Colonic mucosa (tissue), 4 donors: Measurements from ENCODE around the gene POU2F1. TPM values are rescaled to one million over a fixed set of nuclear protein-coding genes. Genes with fewer than 3 reads are reported as not detected.

ENCODE experiments used
- DNase-seq: peaks from one replicate; pipeline ENCODE4 v3.0.0-alpha.2; 2020
- H3K27ac ChIP-seq: fragments of 200-600 bp; one replicate; pipeline ENCODE4 v1.8.0; 2021
- H3K27me3 ChIP-seq: fragments of 200-600 bp; one replicate; pipeline ENCODE4 v1.8.0; 2021
- H3K36me3 ChIP-seq: fragments of 200-600 bp; one replicate; pipeline ENCODE4 v1.8.0; 2021
- H3K4me1 ChIP-seq: fragments of 200-600 bp; one replicate; pipeline ENCODE4 v1.8.0; 2021; ENCODE audit warnings: mild to moderate bottlenecking
- H3K4me3 ChIP-seq: fragments of 200-600 bp; one replicate; pipeline ENCODE4 v1.8.0; 2021
- H3K9ac ChIP-seq, 2 donors: one replicate each; pipeline ENCODE4 v1.7.0; 2013; ENCODE audit warnings: control low read depth in 2 of 2, low read depth in 2 of 2, low read length in 2 of 2
- H3K9me3 ChIP-seq: fragments of 200-600 bp; one replicate; pipeline ENCODE4 v1.8.0; 2021
- intact Hi-C: fragments of 100-400 bp; cut with DNase I; formaldehyde crosslinking; loops from one replicate; pipeline ENCODE4 v1.14.1; 2022
- total RNA-seq, 2 donors: library from RNA; stranded (reverse); fragmentation: NEBNext Ultra II Directional in 1 of 2; extraction: Animal tissue kit (Norgen Biotek cat#: 25700) in 1 of 2; gene quantifications; one replicate each; pipeline ENCODE4 v1.2.1, GENCODE V29; 2021
- TF ChIP-seq, protein P1 (sequence below): fragments of 200-600 bp; IDR thresholded peaks from one replicate; pipeline ENCODE4 v1.8.0; 2022; ENCODE audit warnings: antibody characterized with exemption, mild to moderate bottlenecking
- donor health status: healthy.
- donor health status: DM: no; HTN: no; CAD: no.
- donor health status: DM: no; HTN: no; CAD: no.

Gene POU2F1
- total RNA-seq, 2 donors from 2014 or later, result 16.4 to 24.4 TPM

- Histone ChIP-seq H3K4me1 (no peaks in the 10 kb centered on the region), H3K27me3 (no peaks in the 10 kb centered on the region), H3K27ac (peak overlapping the region; percentile 78), H3K9ac (peak overlapping the region in 1 of 2 donors; percentile 35), H3K9me3 (no peaks in the 10 kb centered on the region), H3K4me3 (no peak overlapping the region), H3K36me3 (no peaks in the 10 kb centered on the region)
- intact Hi-C loops, result loop anchor here (10.0 kb wide), 1 partner anchor 86 kb away; no protein-coding TSS in a partner anchor
- DNase-seq, result peak; percentile 47
- TF ChIP-seq, protein P1, sequence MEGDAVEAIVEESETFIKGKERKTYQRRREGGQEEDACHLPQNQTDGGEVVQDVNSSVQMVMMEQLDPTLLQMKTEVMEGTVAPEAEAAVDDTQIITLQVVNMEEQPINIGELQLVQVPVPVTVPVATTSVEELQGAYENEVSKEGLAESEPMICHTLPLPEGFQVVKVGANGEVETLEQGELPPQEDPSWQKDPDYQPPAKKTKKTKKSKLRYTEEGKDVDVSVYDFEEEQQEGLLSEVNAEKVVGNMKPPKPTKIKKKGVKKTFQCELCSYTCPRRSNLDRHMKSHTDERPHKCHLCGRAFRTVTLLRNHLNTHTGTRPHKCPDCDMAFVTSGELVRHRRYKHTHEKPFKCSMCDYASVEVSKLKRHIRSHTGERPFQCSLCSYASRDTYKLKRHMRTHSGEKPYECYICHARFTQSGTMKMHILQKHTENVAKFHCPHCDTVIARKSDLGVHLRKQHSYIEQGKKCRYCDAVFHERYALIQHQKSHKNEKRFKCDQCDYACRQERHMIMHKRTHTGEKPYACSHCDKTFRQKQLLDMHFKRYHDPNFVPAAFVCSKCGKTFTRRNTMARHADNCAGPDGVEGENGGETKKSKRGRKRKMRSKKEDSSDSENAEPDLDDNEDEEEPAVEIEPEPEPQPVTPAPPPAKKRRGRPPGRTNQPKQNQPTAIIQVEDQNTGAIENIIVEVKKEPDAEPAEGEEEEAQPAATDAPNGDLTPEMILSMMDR, result no peak
Measured at GRCh38 chr1:167210966-167211674, 9.6 kb upstream of the POU2F1 start.

- TF ChIP-seq, protein P1, result no peak
- Histone ChIP-seq H3K36me3 (no peaks in the 10 kb centered on the region), H3K27ac (peak overlapping the region; percentile 78), H3K27me3 (no peaks in the 10 kb centered on the region), H3K9ac (no peak overlapping the region), H3K4me1 (no peaks in the 10 kb centered on the region), H3K9me3 (no peaks in the 10 kb centered on the region), H3K4me3 (no peak overlapping the region)
- no peak for DNase-seq
- intact Hi-C loops, result loop anchor here (10.0 kb wide), 1 partner anchor 87 kb away; no protein-coding TSS in a partner anchor
Measured at GRCh38 chr1:167212025-167212424, 8.7 kb upstream of the POU2F1 start.

- H3K27me3 ChIP-seq, result no peaks in the 10 kb centered on the region
- H3K9ac ChIP-seq, result no peak overlapping the region
- TF ChIP-seq, protein P1, result no peak
- DNase-seq, result no peak
- intact Hi-C loops, result loop anchor here (5.0 to 10.0 kb wide), 2 partner anchors 92 to 150 kb away; no protein-coding TSS in a partner anchor
- no peak overlapping the region for H3K27ac ChIP-seq
- H3K9me3 ChIP-seq, result no peaks in the 10 kb centered on the region
- no peak overlapping the region for H3K4me3 ChIP-seq
- H3K36me3 ChIP-seq, result no peaks in the 10 kb centered on the region
- no peaks in the 10 kb centered on the region for H3K4me1 ChIP-seq
Measured at GRCh38 chr1:167216809-167217208, 3.9 kb upstream of the POU2F1 start.

DNA sequence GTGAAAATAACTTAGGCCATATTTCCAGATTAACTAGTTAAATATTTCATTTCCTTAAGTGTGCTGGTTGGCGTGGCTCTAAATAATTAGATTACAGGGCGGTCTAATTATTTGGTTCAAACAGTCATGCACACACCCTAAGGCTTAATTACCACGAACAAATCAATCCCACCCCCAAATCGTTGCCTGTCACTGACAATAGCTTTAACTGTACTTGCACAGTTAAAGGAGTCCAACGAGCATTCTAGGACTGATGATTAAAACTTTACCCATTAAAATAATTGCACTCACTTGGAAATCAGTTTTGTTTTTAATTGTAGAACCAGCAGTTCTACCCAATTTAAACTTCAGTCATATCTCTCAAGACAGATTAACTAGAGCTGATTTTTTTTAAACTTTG is 1.5 kb upstream of the POU2F1 start:
- Histone ChIP-seq H3K9me3 (no peaks in the 10 kb centered on the region), H3K9ac (peak overlapping the region in 1 of 2 donors; percentile 90)

DNA sequence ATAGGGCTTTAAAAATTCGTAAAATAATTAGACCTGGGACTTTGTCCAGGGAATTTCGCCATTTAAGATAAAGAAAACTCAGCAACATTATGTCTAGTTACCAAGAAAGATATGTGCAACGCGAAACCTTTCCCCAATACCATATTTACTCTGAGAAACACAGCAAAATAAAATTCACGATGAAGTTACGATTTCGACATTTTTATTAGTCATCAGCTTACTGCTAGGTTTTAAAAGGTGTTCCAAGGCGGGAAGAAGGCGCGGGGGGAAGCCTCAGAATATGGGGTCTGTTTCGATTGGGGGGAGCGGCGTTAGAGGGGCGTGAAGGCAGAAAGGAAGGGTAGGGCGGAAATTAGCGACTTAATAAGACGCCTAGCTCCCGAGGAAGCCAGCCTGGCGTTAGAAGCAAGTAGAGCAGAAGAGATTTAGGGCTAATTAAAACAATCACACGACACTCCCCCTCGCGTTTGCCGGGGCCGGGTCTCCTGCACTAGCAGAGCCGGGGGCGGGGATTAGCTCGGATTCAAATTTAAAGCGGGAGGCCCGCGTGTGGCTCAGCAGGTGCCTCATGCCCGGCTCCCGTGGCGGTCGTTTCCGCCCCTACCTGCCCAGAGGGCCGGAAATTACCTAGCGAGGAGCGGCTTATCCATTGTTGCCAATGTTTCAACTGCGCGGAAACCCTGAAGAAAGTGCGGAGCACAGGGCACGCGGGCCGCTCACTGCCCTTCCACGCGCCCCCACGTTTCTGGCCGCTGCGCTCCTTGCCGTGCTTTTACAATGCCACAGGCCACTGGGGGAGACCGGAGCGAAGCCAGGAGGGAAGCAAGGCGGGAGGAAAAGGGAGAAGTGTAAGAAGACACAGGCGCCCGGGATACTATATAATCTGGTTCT is 795 bp upstream of the POU2F1 start:
- peak; percentile 95 for DNase-seq
- H3K36me3 ChIP-seq, result no peaks in the 10 kb centered on the region
- H3K9ac ChIP-seq, result peak overlapping the region; percentile 80 to 90
- intact Hi-C loops, result loop anchor here (5.0 to 10.0 kb wide), 2 partner anchors 95 to 153 kb away; no protein-coding TSS in a partner anchor
- H3K9me3 ChIP-seq, result no peaks in the 10 kb centered on the region
- TF ChIP-seq, protein P1, result no peak
- H3K4me3 ChIP-seq, result peak overlapping the region; percentile 79
- H3K27ac ChIP-seq, result peak overlapping the region; percentile 92
- H3K27me3 ChIP-seq, result no peaks in the 10 kb centered on the region
- H3K4me1 ChIP-seq, result no peaks in the 10 kb centered on the region

More for the DNA sequence above, 1.5 kb upstream of the POU2F1 start:
- DNase-seq, result no peak
- Histone ChIP-seq H3K36me3 (no peaks in the 10 kb centered on the region), H3K27ac (no peak overlapping the region), H3K4me3 (peak overlapping the region; percentile 79), H3K4me1 (no peaks in the 10 kb centered on the region), H3K27me3 (no peaks in the 10 kb centered on the region)
- intact Hi-C loops, result loop anchor here (5.0 to 10.0 kb wide), 2 partner anchors 94 to 152 kb away; no protein-coding TSS in a partner anchor
- TF ChIP-seq, protein P1, result no peak
